PC-3 (cell line): ENCODE results near the gene ADCY9. TPM values are rescaled to one million over a fixed set of nuclear protein-coding genes. Genes with fewer than 3 reads are reported as not detected.
A peak's percentile ranks its signal among the peaks of the same experiment; 100 is the strongest.

Experiments
- ATAC-seq: fragments of 200-7000 bp; cut with Tn5 transposase; 2 replicates; pipeline ENCODE4 v1.9.1; 2020; ENCODE audit warnings: mild to moderate bottlenecking, moderate library complexity
- BruUV-seq: library from RNA; stranded (reverse); fragments of 400-500 nt; replicated peaks from 2 replicates; lab custom pipeline; 2021; lab: Mats Ljungman, UMichigan
- CTCF ChIA-PET: fragments of 300-600 bp; sonication (Branson Sonifier 250); formaldehyde crosslinking; loops from one replicate; lab custom pipeline; 2022; ENCODE audit warnings: antibody characterized with exemption; lab: Charles Lee
- POLR2A ChIA-PET: fragments of 300-600 bp; sonication (Branson Sonifier 250); formaldehyde crosslinking; loops from one replicate; lab custom pipeline; 2022; ENCODE audit warnings: antibody characterized with exemption; ENCODE audit not compliant: unreplicated experiment; lab: Charles Lee
- DNase-seq: peaks from one replicate; pipeline ENCODE4 v3.0.0-alpha.2; 2015
- H2AFZ ChIP-seq: fragments of 300-600 bp; sonication (generic); 2 replicates; pipeline ENCODE4 v1.6.0; 2016; ENCODE audit warnings: antibody characterized with exemption, low read length
- H3F3A ChIP-seq: fragments of 300-600 bp; sonication (generic); one replicate; pipeline ENCODE4 v1.6.0; 2017; ENCODE audit warnings: antibody characterized with exemption, low read length, control low read depth, mild to moderate bottlenecking; ENCODE audit not compliant: unreplicated experiment
- H3K27ac ChIP-seq: fragments of 300-600 bp; sonication (generic); 2 replicates; pipeline ENCODE4 v1.5.1; 2016; ENCODE audit warnings: mild to moderate bottlenecking, low read length
- H3K27me3 ChIP-seq: fragments of 300-600 bp; sonication (generic); 2 replicates; pipeline ENCODE4 v1.6.1; 2016; ENCODE audit warnings: low read length, mixed read lengths
- H3K36me3 ChIP-seq: fragments of 300-600 bp; sonication (generic); 2 replicates; pipeline ENCODE4 v1.6.1; 2016; ENCODE audit warnings: low read depth, mixed run types, low read length, mixed read lengths
- H3K4me1 ChIP-seq: fragments of 300-600 bp; sonication (generic); 2 replicates; pipeline ENCODE4 v1.5.1; 2016; ENCODE audit warnings: low read length; ENCODE audit not compliant: insufficient read depth
- H3K4me2 ChIP-seq: fragments of 300-600 bp; sonication (generic); 2 replicates; pipeline ENCODE4 v1.6.0; 2016; ENCODE audit warnings: low read length
- H3K4me3 ChIP-seq: fragments of 300-600 bp; sonication (generic); 2 replicates; pipeline ENCODE4 v1.5.1; 2016; ENCODE audit warnings: mild to moderate bottlenecking, low read length, mixed read lengths
- H3K79me2 ChIP-seq: fragments of 300-600 bp; sonication (generic); 2 replicates; pipeline ENCODE4 v1.6.1; 2017; ENCODE audit warnings: low read length, mixed read lengths
- H3K9ac ChIP-seq: fragments of 300-600 bp; sonication (generic); 2 replicates; pipeline ENCODE4 v1.6.0; 2016; ENCODE audit warnings: mild to moderate bottlenecking, low read length
- H3K9me2 ChIP-seq: fragments of 300-600 bp; sonication (generic); replicated peaks from 2 replicates; pipeline ENCODE4 v1.6.1; 2016; ENCODE audit warnings: mixed run types, low read length, mixed read lengths
- H3K9me3 ChIP-seq: fragments of 300-600 bp; sonication (generic); 2 replicates; pipeline ENCODE4 v1.6.1; 2016; ENCODE audit warnings: low read length, mixed read lengths
- H4K20me1 ChIP-seq: fragments of 300-600 bp; sonication (generic); 2 replicates; pipeline ENCODE4 v1.6.1; 2016; ENCODE audit warnings: low read length, mixed read lengths
- EZH2 ChIP-seq: fragments of 300-600 bp; sonication (generic); IDR thresholded peaks from one replicate; pipeline ENCODE4 v1.6.1; 2017; ENCODE audit warnings: antibody characterized with exemption, mild to moderate bottlenecking, low read length; ENCODE audit not compliant: unreplicated experiment
- EZH2phosphoT487 ChIP-seq: fragments of 300-600 bp; sonication (generic); IDR thresholded peaks from 2 replicates; pipeline ENCODE4 v1.6.1; 2018; ENCODE audit warnings: mild to moderate bottlenecking, antibody characterized with exemption, low read length, borderline replicate concordance
- intact Hi-C: fragments of 100-400 bp; cut with micrococcal nuclease; formaldehyde crosslinking; loops from 2 replicates; pipeline ENCODE4 v1.9.0; 2023
- total RNA-seq: library from RNA; depleted of rRNA; stranded (reverse); fragments of >200 nt; gene quantifications from 2 replicates; pipeline ENCODE4 v1.2.3, GENCODE V29; 2014
- TF ChIP-seq, protein P1 (sequence below): fragments of 300-600 bp; sonication (generic); conservative IDR thresholded peaks from 2 replicates; pipeline ENCODE4 v1.5.1; 2017; ENCODE audit warnings: antibody characterized with exemption, low read depth, mild to moderate bottlenecking, low read length

Gene ADCY9
- total RNA-seq, 1 experiment from 2014 or later, result 6.2 TPM

DNA sequence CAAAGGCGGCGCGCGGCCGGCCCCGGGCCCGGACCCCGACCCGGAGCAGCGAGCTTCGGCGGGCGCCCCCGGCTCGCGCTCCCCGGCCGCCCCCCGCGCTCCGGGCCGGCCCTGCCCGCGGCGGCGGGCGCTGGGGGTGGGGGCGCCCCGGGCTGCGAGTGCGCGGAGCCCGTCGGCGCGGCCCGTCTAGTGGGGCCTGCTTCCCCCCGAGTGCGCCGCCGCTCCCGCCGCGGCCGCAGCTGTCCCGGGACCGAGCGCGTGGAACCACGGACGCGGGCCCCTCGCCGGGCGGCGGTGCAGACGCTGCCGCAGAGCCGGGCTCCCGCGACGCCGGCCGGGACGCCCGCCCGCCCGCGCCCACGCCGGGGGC lies 308 bp downstream of the ADCY9 start:
- DNase-seq (no peak), ATAC-seq (peak; percentile 28)
- H3K4me3 ChIP-seq, result peak overlapping the region; percentile 65; the same call in 1 of the 2 replicates
- peaks cover 33% of the 10 kb centered on the region for H3K79me2 ChIP-seq
- H3K9me2 ChIP-seq, result no peaks in the 10 kb centered on the region
- no TSS peak for BruUV-seq
- H3F3A ChIP-seq, result no peaks in the 10 kb centered on the region
- H3K27ac ChIP-seq, result no peak overlapping the region
- TF ChIP-seq EZH2 (no peak), EZH2phosphoT487 (no peak)
- TF ChIP-seq, protein P1, sequence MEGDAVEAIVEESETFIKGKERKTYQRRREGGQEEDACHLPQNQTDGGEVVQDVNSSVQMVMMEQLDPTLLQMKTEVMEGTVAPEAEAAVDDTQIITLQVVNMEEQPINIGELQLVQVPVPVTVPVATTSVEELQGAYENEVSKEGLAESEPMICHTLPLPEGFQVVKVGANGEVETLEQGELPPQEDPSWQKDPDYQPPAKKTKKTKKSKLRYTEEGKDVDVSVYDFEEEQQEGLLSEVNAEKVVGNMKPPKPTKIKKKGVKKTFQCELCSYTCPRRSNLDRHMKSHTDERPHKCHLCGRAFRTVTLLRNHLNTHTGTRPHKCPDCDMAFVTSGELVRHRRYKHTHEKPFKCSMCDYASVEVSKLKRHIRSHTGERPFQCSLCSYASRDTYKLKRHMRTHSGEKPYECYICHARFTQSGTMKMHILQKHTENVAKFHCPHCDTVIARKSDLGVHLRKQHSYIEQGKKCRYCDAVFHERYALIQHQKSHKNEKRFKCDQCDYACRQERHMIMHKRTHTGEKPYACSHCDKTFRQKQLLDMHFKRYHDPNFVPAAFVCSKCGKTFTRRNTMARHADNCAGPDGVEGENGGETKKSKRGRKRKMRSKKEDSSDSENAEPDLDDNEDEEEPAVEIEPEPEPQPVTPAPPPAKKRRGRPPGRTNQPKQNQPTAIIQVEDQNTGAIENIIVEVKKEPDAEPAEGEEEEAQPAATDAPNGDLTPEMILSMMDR, result no peak
- H3K9ac ChIP-seq, result no peak overlapping the region
- no peaks in the 10 kb centered on the region for H3K27me3 ChIP-seq
- ChIA-PET POLR2A (no interaction called here), CTCF (no interaction called here)
- no peaks in the 10 kb centered on the region for H4K20me1 ChIP-seq
- H3K36me3 ChIP-seq, result no peaks in the 10 kb centered on the region
- intact Hi-C loops, result loop anchor here (10.0 kb wide), 1 partner anchor 131 kb away; no protein-coding TSS in a partner anchor
- H3K4me2 ChIP-seq, result peak overlapping the region; percentile 85; the same call in 1 of the 2 replicates
- no peaks in the 10 kb centered on the region for H3K9me3 ChIP-seq
- H2AFZ ChIP-seq, result no peak overlapping the region
- peaks cover 37% of the 10 kb centered on the region for H3K4me1 ChIP-seq

DNA sequence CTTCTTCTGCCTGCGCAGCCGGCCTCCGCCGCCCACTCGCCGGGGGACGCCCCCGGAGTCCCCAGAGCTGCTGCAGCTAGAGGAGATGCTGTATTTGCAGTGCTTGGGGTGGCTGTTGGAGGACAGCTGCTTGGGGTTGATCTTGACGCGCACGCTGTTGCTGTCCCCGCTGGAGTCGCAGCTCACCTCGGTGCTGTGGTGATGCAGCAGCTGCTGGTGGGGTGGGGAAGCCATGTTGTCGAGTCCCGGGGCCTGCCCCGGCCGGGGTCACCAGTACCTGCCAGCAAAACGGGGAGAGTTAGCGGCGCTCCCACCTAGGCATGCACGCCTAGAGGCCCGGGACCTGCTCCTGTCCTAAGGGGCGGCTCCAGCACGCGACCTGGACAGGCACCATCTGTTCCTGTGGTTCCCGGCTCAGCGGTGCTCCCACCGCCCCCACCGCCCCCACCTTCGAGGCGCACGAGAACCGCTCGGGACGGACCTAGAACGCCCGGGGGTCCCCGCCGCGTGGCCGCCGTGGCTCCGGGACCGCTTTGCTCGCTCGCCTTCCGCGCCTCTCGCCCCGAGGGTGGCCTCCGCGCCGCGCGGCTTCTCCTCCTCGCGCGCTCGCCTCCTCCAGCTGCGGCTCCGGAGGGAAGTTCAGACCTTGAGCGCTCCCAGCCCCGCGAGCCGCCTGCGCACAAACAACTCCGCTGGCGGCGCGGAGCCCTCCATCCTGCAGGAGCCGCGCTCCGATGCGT lies 863 bp downstream of the ADCY9 start:
- no peaks in the 10 kb centered on the region for H3K9me3 ChIP-seq
- H3K9me2 ChIP-seq, result no peaks in the 10 kb centered on the region
- TF ChIP-seq EZH2phosphoT487 (no peak), EZH2 (no peak)
- TF ChIP-seq, protein P1, result no peak
- no peak overlapping the region for H3K9ac ChIP-seq
- H3K36me3 ChIP-seq, result no peaks in the 10 kb centered on the region
- DNase-seq (peak; percentile 33), ATAC-seq (peak; percentile 70)
- H2AFZ ChIP-seq, result peak overlapping the region; percentile 63
- BruUV-seq, result no TSS peak
- no peak overlapping the region for H3K27ac ChIP-seq
- H3K4me2 ChIP-seq, result peak overlapping the region; percentile 85
- peak overlapping the region; percentile 65 for H3K4me3 ChIP-seq
- POLR2A ChIA-PET, result no interaction called here
- H3K79me2 ChIP-seq, result peaks cover 35% of the 10 kb centered on the region
- intact Hi-C loops, result loop anchor here (10.0 kb wide), 1 partner anchor 131 kb away; no protein-coding TSS in a partner anchor
- no peaks in the 10 kb centered on the region for H3K27me3 ChIP-seq
- no peaks in the 10 kb centered on the region for H3F3A ChIP-seq
- H3K4me1 ChIP-seq, result peaks cover 37% of the 10 kb centered on the region
- H4K20me1 ChIP-seq, result no peaks in the 10 kb centered on the region
- CTCF ChIA-PET, result no interaction called here
